Jurkat, Clone E6-1 (cell line): ENCODE results near the gene MAK.
A peak's percentile ranks its signal among the peaks of the same experiment; 100 is the strongest.
"Not testable (repeated sequence)": the region's sequence is repeated elsewhere in the genome, so short reads cannot be mapped to it uniquely, and the experiment has no call there.

Experiments used
- DNase-seq: peaks from one replicate; pipeline ENCODE4 v3.0.0-alpha.2; 2011; ENCODE audit warnings: low read depth, low spot score
- H3K4me3 ChIP-seq: 2 replicates; pipeline ENCODE4 v1.5.1; 2011; ENCODE audit warnings: mild to moderate bottlenecking, low read length, control low read depth, moderate library complexity

The MAK gene

GRCh38 chr6:10861086-10861485 is 22.7 kb upstream of the MAK start:
- H3K4me3 ChIP-seq = no peak overlapping the region
- no peak for DNase-seq

- no peak for DNase-seq
- no peak overlapping the region for H3K4me3 ChIP-seq
Measured at GRCh38 chr6:10857259-10857658, 18.9 kb upstream of the MAK start.

DNA sequence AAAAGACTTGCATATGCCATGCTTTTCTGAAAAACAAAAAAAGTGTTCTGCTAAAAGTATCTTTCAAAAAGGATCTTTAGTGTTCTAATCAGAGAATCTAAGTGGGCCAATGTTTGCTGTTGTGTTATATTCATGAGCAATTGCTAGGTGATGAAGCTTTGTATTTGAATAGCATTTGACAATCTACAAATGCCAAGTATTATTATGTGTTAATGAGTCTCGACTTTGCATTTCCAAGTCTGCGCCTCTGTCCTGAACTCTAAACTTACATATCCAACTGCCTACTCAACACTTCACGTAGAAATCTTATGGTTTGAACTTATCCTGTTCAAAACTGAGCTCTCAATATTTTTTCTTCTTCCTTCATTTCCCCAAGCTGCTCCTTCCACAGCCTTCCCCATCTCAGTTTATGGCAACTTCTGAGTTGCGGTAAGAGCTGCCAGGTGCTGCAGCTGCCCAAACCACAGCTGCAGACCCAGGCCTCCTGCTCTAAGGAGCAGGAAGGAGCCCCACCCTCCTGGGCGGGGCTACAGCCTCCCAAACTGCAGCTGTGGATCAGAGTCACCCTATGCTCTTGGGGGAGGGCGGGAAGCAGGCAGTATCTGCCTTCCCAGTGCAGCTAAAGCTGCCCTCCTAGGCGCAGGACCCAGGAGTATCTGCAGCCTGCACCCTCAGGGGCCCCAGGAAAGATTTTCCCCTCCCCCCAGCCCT is 16.7 kb upstream of the MAK start:
- H3K4me3 ChIP-seq = no peak overlapping the region
- DNase-seq = peak; percentile 89

GRCh38 chr6:10853849-10854300 is 15.5 kb upstream of the MAK start:
- not testable (repeated sequence) for H3K4me3 ChIP-seq, DNase-seq

DNA sequence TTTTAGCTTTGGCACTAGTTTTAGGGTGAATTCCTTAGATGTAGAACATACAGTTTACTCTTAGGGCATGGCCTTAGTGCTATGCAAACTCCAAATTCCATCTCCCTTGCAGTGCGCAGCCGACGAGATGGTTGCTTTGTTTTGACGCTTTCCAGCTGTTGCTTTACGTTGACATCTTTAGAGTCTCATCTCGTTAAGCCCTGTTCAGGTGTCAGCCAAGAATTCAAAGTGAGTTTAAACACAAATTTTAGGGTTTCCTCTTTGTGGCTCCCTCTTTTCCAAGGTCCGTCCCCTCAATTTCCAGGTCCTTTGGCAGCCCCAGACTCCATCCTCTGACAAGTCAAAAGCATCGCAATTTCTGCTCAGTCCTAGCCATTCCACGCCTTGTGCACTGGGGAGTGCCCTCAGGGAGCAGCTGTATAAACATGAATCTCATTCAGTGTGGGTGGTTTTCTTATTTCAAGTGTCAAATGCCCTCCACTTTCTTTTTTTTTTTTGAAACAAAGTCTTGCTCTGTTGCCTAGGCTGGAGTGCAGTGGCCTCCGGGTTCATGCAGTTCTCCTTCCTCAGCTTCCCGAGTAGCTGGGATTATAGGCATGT is 14.1 kb upstream of the MAK start:
- DNase-seq = no peak
- H3K4me3 ChIP-seq = no peak overlapping the region

DNA sequence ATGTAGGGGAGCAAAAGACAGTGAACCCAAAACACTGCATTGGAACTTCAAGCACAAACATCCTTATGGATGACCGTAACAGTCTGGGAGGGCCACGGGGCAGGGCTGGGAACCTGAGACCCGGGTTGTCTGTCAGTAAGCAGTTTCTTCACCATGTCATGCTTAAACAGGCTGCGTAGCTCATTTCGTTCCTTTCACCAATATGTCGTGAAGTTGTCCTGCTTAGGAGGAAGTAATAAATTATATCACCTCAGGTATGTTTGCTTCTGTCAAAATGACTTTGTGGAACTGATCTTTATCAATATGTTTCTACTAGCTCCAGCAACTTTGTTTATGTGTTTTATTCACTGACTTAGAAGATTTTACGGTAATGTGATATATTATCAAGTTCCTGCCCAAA is 12.4 kb upstream of the MAK start:
- H3K4me3 ChIP-seq = no peak overlapping the region

DNA sequence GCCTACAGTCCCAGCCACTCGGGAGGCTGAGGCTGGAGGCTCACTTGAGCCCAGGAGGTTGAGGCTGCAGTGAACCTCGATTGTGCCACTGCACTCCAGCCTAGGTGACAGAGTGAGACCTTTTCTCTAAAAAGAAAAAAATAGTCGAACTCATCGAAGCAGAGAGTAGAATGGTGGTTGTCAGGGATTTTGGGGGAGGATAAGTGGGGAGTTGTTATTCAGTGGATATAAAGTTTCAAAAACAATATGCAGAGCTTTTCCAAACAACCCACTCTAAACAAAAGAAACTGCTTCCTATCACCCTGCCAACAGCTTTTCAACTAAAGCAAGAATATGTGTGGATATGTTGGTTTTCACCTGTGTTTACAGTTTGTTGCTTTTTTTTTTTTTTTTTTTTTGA is 11.6 kb upstream of the MAK start:
- no peak for DNase-seq
- no peak overlapping the region for H3K4me3 ChIP-seq

More for the DNA sequence above, 12.4 kb upstream of the MAK start:
- DNase-seq = no peak

GRCh38 chr6:10847684-10848083 is 9.3 kb upstream of the MAK start:
- H3K4me3 ChIP-seq = no peak overlapping the region
- DNase-seq = no peak

DNA sequence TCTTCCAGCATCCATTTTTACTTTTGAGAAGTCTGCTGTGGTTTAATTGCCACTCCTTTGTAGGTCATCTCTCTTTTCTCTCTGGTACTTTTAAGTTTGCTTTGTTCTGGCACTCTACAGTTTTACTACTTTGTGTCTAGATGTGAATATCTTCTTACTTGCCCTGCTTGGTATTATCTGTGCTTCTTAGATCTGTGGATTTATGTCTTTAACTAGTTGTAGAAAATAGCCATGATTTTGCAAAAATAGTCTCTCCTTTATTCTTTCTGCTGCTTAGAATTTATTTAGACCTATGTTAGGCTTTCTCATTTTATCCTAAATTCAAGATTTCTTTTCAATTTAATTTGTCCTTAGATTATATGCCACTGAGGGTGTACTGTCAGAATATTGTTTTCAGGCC is 5.2 kb upstream of the MAK start:
- H3K4me3 ChIP-seq = no peak overlapping the region
- no peak for DNase-seq

- H3K4me3 ChIP-seq = peak overlapping the region; percentile 49
- no peak for DNase-seq
Measured at GRCh38 chr6:10838794-10839333, 525 bp upstream of the MAK start.

DNA sequence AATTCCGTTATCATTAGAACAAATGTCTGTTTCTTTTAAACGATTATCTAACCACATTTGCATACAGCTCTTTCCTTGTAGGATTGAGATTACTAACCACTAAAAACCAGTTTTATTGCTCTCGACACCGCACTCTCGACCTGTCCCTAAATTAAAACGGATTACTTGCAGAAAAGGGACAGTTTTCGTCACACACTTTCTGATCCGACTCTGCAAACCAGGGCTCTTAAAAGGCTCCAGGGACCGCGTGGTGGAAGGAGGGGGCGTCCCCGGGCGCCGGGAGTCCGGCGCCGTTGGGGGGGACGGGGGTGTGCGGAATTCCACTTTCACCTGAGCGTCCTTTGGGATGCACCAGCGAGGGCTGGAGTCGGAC is 731 bp downstream of the MAK start:
- peak overlapping the region; percentile 49; the same call in 1 of the 2 replicates for H3K4me3 ChIP-seq
- DNase-seq = no peak

DNA sequence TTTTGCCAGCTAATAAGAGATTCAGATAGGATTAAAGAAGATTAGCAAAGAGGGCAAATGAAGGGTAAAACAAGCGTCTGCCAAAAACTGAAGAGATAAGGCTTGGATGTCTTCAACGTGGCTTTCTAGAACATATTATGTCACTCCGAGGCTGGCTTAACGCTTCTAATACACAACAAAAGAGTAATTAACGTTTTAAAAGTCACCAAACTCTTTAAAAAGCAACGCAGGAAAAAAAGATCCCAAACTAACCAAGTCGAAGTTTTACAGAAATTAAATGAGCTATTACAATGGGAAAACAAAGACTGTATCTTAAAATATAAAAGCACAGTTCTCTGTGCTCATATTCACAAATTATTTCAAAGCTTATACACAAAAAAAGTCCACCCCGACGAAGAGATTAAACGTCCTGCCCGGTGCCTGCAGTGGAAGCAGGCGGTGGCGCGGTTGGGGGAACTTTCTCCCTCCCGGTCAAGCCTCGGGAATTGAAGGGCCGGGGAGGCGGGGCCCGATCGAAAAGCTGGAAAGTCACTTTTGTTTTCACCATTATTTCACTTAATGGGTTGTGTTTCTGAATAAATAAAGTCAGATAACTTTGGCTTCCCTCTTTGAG is 1.2 kb downstream of the MAK start:
- H3K4me3 ChIP-seq = no peak overlapping the region
- DNase-seq = no peak

GRCh38 chr6:10834823-10835222 is 3.5 kb downstream of the MAK start:
- H3K4me3 ChIP-seq = no peak overlapping the region
- DNase-seq = no peak

GRCh38 chr6:10831609-10832008 is 6.7 kb downstream of the MAK start:
- no peak overlapping the region for H3K4me3 ChIP-seq
- no peak for DNase-seq

GRCh38 chr6:10824819-10825218 is 13.5 kb downstream of the MAK start:
- no peak overlapping the region for H3K4me3 ChIP-seq
- no peak for DNase-seq

DNA sequence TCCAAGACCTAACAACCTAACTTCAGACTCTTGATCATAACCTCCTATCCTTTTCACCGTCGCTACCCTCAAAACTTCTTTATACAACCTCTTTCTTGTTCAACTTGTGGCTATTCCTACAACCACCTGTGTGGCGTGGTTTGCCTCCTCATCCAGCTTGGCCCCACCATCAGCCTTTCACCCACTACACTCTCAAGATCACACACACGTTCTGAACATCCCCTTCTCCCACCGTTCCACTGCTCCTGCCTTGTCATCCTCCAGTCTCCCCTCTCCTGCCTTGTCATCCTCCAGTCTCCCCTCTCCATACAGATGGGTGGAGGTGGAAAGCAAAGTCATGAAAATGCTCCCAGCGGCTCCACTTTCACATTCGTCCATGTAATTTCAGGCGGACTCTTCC is 14.0 kb downstream of the MAK start:
- H3K4me3 ChIP-seq = no peak overlapping the region
- DNase-seq = no peak

GRCh38 chr6:10814176-10814575 is 24.2 kb downstream of the MAK start:
- not testable (repeated sequence) for H3K4me3 ChIP-seq, DNase-seq

- no peak for DNase-seq
- H3K4me3 ChIP-seq = no peak overlapping the region
Measured at GRCh38 chr6:10809098-10809497, 29.2 kb downstream of the MAK start.

DNA sequence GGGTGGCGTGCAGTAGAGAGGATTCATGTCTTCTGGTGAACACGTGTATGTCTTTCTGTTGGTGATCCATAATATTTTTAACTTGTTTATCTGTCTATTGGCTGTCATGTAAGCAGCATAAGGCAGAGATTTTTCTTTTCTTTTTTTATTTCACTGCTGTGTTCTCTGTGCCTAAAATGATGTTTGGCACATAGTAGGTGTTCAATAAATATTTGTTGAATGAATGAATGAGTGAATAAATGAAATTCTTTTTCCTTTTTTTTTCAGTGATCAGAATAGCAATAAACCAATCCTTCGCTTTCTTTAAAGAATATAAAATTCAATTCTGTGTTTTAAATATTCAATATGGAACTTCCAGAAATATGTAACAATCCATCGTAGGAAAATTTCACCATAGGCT is 30.0 kb downstream of the MAK start:
- no peak overlapping the region for H3K4me3 ChIP-seq
- no peak for DNase-seq

DNA sequence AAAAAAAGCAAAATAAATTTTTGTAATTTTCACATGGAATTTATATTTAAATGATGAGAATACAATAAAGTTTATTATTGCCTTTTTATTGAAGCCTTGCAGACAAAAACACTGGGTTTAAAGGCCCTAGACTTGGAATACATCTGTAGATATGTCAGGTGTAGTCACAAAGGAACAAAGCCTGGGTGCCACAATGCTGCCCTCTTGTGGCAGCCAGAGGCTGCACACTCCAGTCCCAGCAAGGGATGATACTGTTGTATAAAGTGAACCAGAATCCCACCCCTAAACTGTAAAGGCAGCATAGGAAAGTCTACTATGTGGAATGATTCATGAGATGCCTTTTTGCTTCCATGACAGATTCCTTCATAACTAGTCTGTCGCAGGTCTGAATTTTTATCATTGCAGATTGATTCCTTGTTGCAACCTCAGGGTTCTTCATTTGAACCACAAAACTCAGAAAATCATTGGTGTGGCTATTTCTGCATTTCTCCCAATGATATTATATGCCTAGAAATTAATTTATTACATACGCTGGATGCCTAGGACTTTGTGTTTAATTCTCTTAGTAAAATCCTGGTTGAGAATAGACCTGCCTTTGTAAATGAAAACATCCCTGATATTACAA is 37.0 kb downstream of the MAK start:
- no peak overlapping the region for H3K4me3 ChIP-seq
- peak; percentile 54 for DNase-seq
